Hepatocyte (in vitro differentiated cells): Measurements from ENCODE around the gene MFSD1. TPM values are rescaled to one million over a fixed set of nuclear protein-coding genes. Genes with fewer than 3 reads are reported as not detected.

Source experiments
- DNase-seq: peaks from one replicate; pipeline ENCODE4 v3.0.0-alpha.2; 2016; ENCODE audit warnings: low spot score
- H2AFZ ChIP-seq: fragments of 200-600 bp; sonication (generic); 2 replicates; pipeline ENCODE4 v1.6.0; 2016; ENCODE audit warnings: antibody characterized with exemption, mild to moderate bottlenecking
- H3K27ac ChIP-seq: fragments of 200-600 bp; sonication (generic); 2 replicates; pipeline ENCODE4 v1.5.1; 2016; ENCODE audit warnings: mild to moderate bottlenecking
- H3K27me3 ChIP-seq: fragments of 200-600 bp; sonication (generic); 2 replicates; pipeline ENCODE4 v1.6.1; 2016
- H3K36me3 ChIP-seq: fragments of 200-600 bp; sonication (generic); replicated peaks from 2 replicates; pipeline ENCODE4 v1.5.1; 2016; ENCODE audit warnings: low read depth; ENCODE audit not compliant: insufficient read depth
- H3K4me1 ChIP-seq: fragments of 200-600 bp; sonication (generic); 2 replicates; pipeline ENCODE4 v1.5.1; 2016; ENCODE audit warnings: mild to moderate bottlenecking, moderate library complexity; ENCODE audit not compliant: insufficient read depth
- H3K4me2 ChIP-seq: fragments of 200-600 bp; sonication (generic); 2 replicates; pipeline ENCODE4 v1.6.0; 2016
- H3K4me3 ChIP-seq: fragments of 200-600 bp; sonication (generic); 2 replicates; pipeline ENCODE4 v1.5.1; 2016; ENCODE audit warnings: mild to moderate bottlenecking
- H3K79me2 ChIP-seq: fragments of 200-600 bp; sonication (generic); 2 replicates; pipeline ENCODE4 v1.6.0; 2017; ENCODE audit warnings: mild to moderate bottlenecking
- H3K9me2 ChIP-seq: fragments of 200-600 bp; sonication (generic); replicated peaks from 2 replicates; pipeline ENCODE4 v1.6.0; 2017; ENCODE audit warnings: mild to moderate bottlenecking; ENCODE audit not compliant: insufficient read depth
- H3K9me3 ChIP-seq: fragments of 200-600 bp; sonication (generic); 2 replicates; pipeline ENCODE4 v1.5.1; 2016; ENCODE audit warnings: low read depth, mild to moderate bottlenecking
- H4K20me1 ChIP-seq: fragments of 200-600 bp; sonication (generic); 2 replicates; pipeline ENCODE4 v1.6.0; 2016; ENCODE audit warnings: mild to moderate bottlenecking; ENCODE audit not compliant: insufficient read depth, poor library complexity, severe bottlenecking
- CTCF ChIP-seq: fragments of 200-600 bp; sonication (generic); IDR thresholded peaks from 2 replicates; pipeline ENCODE4 v1.5.1; 2016; ENCODE audit warnings: antibody characterized with exemption, mild to moderate bottlenecking; ENCODE audit not compliant: poor library complexity
- EZH2 ChIP-seq: fragments of 200-600 bp; sonication (generic); IDR thresholded peaks from 2 replicates; pipeline ENCODE4 v1.6.1; 2016; ENCODE audit warnings: antibody characterized with exemption, mild to moderate bottlenecking, borderline replicate concordance
- EZH2phosphoT487 ChIP-seq: fragments of 200-600 bp; sonication (generic); IDR thresholded peaks from one replicate; pipeline ENCODE4 v1.6.1; 2018; ENCODE audit warnings: antibody characterized with exemption, mild to moderate bottlenecking, low read depth, moderate library complexity; ENCODE audit not compliant: unreplicated experiment, severe bottlenecking
- WGBS: methylation state at CpG from one replicate; pipeline ENCODE4 v1.1.6; 2016; ENCODE audit warnings: low lambda C conversion rate; ENCODE audit errors: missing lambda C conversion rate; 5-methylcytosine and 5-hydroxymethylcytosine counted together
- polyA plus RNA-seq: library from polyadenylated mRNA; unstranded; fragments of >200 nt; fragmentation: Nextera tagmentation; extraction: Ambion mirVana; gene quantifications from 2 replicates; pipeline ENCODE4 v1.2.1, GENCODE V29; 2016
- total RNA-seq: library from RNA; depleted of rRNA; stranded (reverse); fragments of >200 nt; gene quantifications from 2 replicates; pipeline ENCODE4 v1.2.3, GENCODE V29; 2014

MFSD1 gene
- total and polyA plus RNA-seq, 2 experiments from 2014 or later, result 58.6 to 74.9 TPM

- Histone ChIP-seq H3K27ac (no peak overlapping the region), H3K9me3 (no peaks in the 10 kb centered on the region), H3K9me2 (no peaks in the 10 kb centered on the region), H3K27me3 (no peaks in the 10 kb centered on the region), H3K4me2 (no peak overlapping the region), H3K4me1 (no peaks in the 10 kb centered on the region), H2AFZ (no peak overlapping the region), H4K20me1 (no peaks in the 10 kb centered on the region), H3K36me3 (no peaks in the 10 kb centered on the region), H3K79me2 (no peaks in the 10 kb centered on the region), H3K4me3 (no peak overlapping the region)
- no peak for DNase-seq
- no peak for TF ChIP-seq EZH2
- TF ChIP-seq CTCF, result no peak
- no peak for TF ChIP-seq EZH2phosphoT487
- 62% methylated on average over 3 of the region's 3 CpGs for WGBS
These were observed 33.8 kb downstream of the MFSD1 start for GRCh38 chr3:158835631-158836030.

GRCh38 chr3:158836312-158836711 lies 34.5 kb downstream of the MFSD1 start:
- Histone ChIP-seq H3K4me3 (no peak overlapping the region), H3K79me2 (no peaks in the 10 kb centered on the region), H3K27me3 (no peaks in the 10 kb centered on the region), H3K4me1 (no peaks in the 10 kb centered on the region), H3K9me2 (no peaks in the 10 kb centered on the region), H2AFZ (no peak overlapping the region), H3K36me3 (no peaks in the 10 kb centered on the region), H3K9me3 (no peaks in the 10 kb centered on the region), H3K27ac (no peak overlapping the region), H3K4me2 (no peak overlapping the region), H4K20me1 (no peaks in the 10 kb centered on the region)
- WGBS, result 73% methylated on average over 3 of the region's 3 CpGs
- TF ChIP-seq CTCF, result no peak
- no peak for TF ChIP-seq EZH2phosphoT487
- no peak for TF ChIP-seq EZH2
- no peak for DNase-seq

GRCh38 chr3:158837240-158837639 lies 35.4 kb downstream of the MFSD1 start:
- no peaks in the 10 kb centered on the region for H3K4me1 ChIP-seq
- H4K20me1 ChIP-seq, result no peaks in the 10 kb centered on the region
- WGBS, result 76% methylated on average over 3 of the region's 3 CpGs
- no peaks in the 10 kb centered on the region for H3K9me2 ChIP-seq
- no peak overlapping the region for H3K27ac ChIP-seq
- no peaks in the 10 kb centered on the region for H3K27me3 ChIP-seq
- no peak for DNase-seq
- H3K79me2 ChIP-seq, result no peaks in the 10 kb centered on the region
- TF ChIP-seq EZH2phosphoT487, result no peak
- no peak for TF ChIP-seq CTCF
- TF ChIP-seq EZH2, result no peak
- H3K4me2 ChIP-seq, result no peak overlapping the region
- H2AFZ ChIP-seq, result no peak overlapping the region
- H3K4me3 ChIP-seq, result no peak overlapping the region
- no peaks in the 10 kb centered on the region for H3K9me3 ChIP-seq
- H3K36me3 ChIP-seq, result no peaks in the 10 kb centered on the region

- 60% methylated on average over 6 of the region's 6 CpGs for WGBS
- Histone ChIP-seq H3K4me3 (no peak overlapping the region), H3K9me3 (no peaks in the 10 kb centered on the region), H4K20me1 (no peaks in the 10 kb centered on the region), H3K27me3 (no peaks in the 10 kb centered on the region), H3K4me1 (no peaks in the 10 kb centered on the region), H2AFZ (no peak overlapping the region), H3K36me3 (no peaks in the 10 kb centered on the region), H3K4me2 (no peak overlapping the region), H3K27ac (no peak overlapping the region), H3K79me2 (no peaks in the 10 kb centered on the region), H3K9me2 (no peaks in the 10 kb centered on the region)
- no peak for DNase-seq
- TF ChIP-seq EZH2 (no peak), CTCF (no peak), EZH2phosphoT487 (no peak)
These were observed 38.1 kb downstream of the MFSD1 start for GRCh38 chr3:158839966-158840365.
